Lower lobe of right lung (tissue), 2 donors: ENCODE results near the gene NRXN3. TPM values are rescaled to one million over a fixed set of nuclear protein-coding genes. Genes with fewer than 3 reads are reported as not detected.

Source experiments
- ATAC-seq, 2 donors: fragments of 200-7000 bp; cut with Tn5 transposase; one replicate each; pipeline ENCODE4 v1.9.1; 2020 to 2022; ENCODE audit warnings: mild to moderate bottlenecking in 2 of 2, moderate library complexity in 2 of 2
- DNase-seq: peaks from one replicate; pipeline ENCODE4 v3.0.0-alpha.2; 2020
- H3K27ac ChIP-seq: fragments of 200-600 bp; one replicate; pipeline ENCODE4 v1.8.0; 2022
- H3K27me3 ChIP-seq: fragments of 200-600 bp; one replicate; pipeline ENCODE4 v1.8.0; 2022; ENCODE audit warnings: low read depth
- H3K36me3 ChIP-seq: fragments of 200-600 bp; one replicate; pipeline ENCODE4 v1.8.0; 2022; ENCODE audit warnings: mild to moderate bottlenecking
- H3K4me1 ChIP-seq: fragments of 200-600 bp; one replicate; pipeline ENCODE4 v1.8.0; 2022
- H3K4me3 ChIP-seq: fragments of 200-600 bp; one replicate; pipeline ENCODE4 v1.8.0; 2022; ENCODE audit warnings: mild to moderate bottlenecking
- H3K9me3 ChIP-seq: fragments of 200-600 bp; one replicate; pipeline ENCODE4 v1.8.0; 2022
- intact Hi-C: fragments of 100-400 bp; cut with DNase I; formaldehyde crosslinking; loops from one replicate; pipeline ENCODE4 v1.11.0; 2022
- total RNA-seq: library from RNA; stranded (reverse); fragmentation: NEBNext Ultra II Directional; extraction: Animal tissue kit (Norgen Biotek cat#: 25700); gene quantifications from one replicate; pipeline ENCODE4 v1.2.1, GENCODE V29; 2021
- TF ChIP-seq, protein P1 (sequence below): fragments of 200-600 bp; IDR thresholded peaks from one replicate; pipeline ENCODE4 v1.8.0; 2022; ENCODE audit warnings: antibody characterized with exemption, mild to moderate bottlenecking
- donor health status: DM: no; HTN: yes; CAD: no; lungs with severe emphysema.

NRXN3 gene
- total RNA-seq, 1 donor from 2014 or later: 9.0 TPM

DNA sequence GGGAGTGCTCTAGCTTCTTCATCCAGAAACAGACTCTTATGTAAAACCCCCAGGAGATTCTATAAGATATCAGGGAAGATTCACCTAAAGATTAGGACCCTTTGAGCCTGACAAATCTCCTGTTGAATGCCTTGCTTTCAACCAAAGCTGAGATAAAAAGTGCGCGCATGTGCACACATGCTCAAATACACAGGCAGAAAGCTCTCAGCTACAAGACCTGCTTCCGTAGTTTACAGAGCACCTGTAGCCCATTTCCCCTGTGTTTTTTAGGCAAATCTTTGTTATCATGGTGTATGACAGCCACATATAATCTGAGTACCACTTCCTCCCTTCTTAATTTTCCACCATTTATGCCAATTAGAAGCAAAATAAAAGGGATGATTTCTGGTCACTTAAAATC lies 866.9 kb downstream of the NRXN3 start:
- TF ChIP-seq, protein P1, sequence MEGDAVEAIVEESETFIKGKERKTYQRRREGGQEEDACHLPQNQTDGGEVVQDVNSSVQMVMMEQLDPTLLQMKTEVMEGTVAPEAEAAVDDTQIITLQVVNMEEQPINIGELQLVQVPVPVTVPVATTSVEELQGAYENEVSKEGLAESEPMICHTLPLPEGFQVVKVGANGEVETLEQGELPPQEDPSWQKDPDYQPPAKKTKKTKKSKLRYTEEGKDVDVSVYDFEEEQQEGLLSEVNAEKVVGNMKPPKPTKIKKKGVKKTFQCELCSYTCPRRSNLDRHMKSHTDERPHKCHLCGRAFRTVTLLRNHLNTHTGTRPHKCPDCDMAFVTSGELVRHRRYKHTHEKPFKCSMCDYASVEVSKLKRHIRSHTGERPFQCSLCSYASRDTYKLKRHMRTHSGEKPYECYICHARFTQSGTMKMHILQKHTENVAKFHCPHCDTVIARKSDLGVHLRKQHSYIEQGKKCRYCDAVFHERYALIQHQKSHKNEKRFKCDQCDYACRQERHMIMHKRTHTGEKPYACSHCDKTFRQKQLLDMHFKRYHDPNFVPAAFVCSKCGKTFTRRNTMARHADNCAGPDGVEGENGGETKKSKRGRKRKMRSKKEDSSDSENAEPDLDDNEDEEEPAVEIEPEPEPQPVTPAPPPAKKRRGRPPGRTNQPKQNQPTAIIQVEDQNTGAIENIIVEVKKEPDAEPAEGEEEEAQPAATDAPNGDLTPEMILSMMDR: no peak
- ATAC-seq (no peak), DNase-seq (no peak)
- intact Hi-C loops: no loop called here
- Histone ChIP-seq H3K27ac (no peak overlapping the region), H3K27me3 (no peaks in the 10 kb centered on the region), H3K36me3 (no peaks in the 10 kb centered on the region), H3K9me3 (peaks cover 6% of the 10 kb centered on the region), H3K4me3 (no peak overlapping the region), H3K4me1 (no peaks in the 10 kb centered on the region)

DNA sequence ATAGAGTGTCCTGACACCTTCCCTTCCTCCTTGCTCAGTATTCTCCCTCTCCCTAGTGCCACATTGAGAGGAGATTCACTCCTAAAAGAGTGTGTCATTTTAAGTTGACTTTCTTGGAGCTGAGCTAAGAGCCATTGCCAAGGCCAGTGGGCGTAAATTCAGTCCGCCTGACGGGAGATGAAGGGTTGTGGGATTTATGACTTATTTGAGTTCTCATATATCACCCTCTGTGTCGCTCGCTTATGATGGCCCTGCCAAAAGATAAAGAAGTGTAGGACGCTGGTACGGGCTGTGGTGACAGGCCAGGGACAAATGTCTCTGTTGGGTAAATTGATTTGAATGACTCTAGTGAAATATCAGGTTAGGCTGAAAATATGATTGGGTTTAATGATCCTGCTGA lies 867.4 kb downstream of the NRXN3 start:
- DNase-seq (no peak), ATAC-seq (no peak)
- H3K36me3 ChIP-seq: no peaks in the 10 kb centered on the region
- no peaks in the 10 kb centered on the region for H3K27me3 ChIP-seq
- H3K27ac ChIP-seq: no peak overlapping the region
- H3K4me1 ChIP-seq: no peaks in the 10 kb centered on the region
- TF ChIP-seq, protein P1: no peak
- intact Hi-C loops: no loop called here
- peaks cover 6% of the 10 kb centered on the region for H3K9me3 ChIP-seq
- H3K4me3 ChIP-seq: no peak overlapping the region

DNA sequence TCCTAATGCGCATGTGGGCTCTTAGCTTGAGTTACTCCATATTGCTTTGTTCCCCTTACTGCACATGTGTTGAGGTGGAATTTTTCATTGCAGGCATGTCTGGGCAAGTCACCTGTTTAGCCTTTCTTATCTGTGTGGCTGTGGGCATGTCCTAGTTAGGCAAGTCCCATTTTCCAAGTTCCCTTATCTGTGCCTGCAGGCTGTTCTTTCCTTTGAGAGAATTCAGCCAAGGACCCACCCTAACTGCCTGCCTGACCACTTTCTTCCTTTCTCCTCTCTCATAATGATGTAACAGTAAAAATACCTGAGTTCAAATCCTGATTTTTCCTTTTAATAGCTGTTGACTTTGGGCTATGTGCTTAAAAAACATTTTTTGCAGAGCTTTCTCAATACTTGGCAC lies 870.6 kb downstream of the NRXN3 start:
- no peaks in the 10 kb centered on the region for H3K4me1 ChIP-seq
- H3K27ac ChIP-seq: no peak overlapping the region
- H3K4me3 ChIP-seq: no peak overlapping the region
- intact Hi-C loops: no loop called here
- peaks cover 6% of the 10 kb centered on the region for H3K9me3 ChIP-seq
- ATAC-seq (no peak), DNase-seq (no peak)
- H3K36me3 ChIP-seq: no peaks in the 10 kb centered on the region
- TF ChIP-seq, protein P1: no peak
- no peaks in the 10 kb centered on the region for H3K27me3 ChIP-seq

DNA sequence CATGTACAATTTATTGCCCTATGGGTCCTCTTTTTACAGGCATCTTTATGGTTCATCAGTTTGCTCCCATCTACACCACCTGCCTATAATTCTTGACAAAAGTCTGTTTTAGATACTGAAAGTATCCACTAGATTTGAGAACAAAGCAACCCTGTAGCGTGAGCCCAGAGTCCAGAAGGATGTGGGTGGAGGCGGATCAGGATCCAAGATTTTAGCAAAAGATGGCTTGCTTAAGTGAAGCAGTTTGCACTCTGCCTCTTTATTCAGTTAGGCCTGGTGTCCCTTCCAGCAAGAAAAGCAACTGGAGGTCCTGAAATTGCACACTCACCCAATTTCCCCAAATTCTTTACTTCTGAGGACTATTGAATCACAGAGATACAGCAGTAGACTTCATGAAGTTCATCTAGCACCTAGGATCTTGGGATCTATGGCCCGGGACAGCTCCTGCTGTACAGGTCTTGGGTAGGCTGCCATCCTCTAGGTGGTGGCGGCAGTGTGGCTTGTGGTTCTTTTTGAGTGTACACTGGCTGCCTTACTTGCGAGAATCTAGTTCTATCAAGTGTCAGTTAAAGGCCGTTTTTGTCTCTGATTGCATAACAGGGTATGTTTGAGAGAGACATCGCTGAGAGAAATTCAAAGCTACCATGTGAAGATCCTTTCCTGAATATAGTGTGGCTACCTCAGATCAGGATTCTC lies 873.2 kb downstream of the NRXN3 start:
- Histone ChIP-seq H3K4me1 (no peaks in the 10 kb centered on the region), H3K36me3 (no peaks in the 10 kb centered on the region), H3K9me3 (peaks cover 6% of the 10 kb centered on the region), H3K4me3 (no peak overlapping the region), H3K27me3 (no peaks in the 10 kb centered on the region), H3K27ac (no peak overlapping the region)
- no peak for ATAC-seq
- intact Hi-C loops: no loop called here
- DNase-seq: no peak
- TF ChIP-seq, protein P1: no peak

GRCh38 chr14:79044894-79045624 lies 874.9 kb downstream of the NRXN3 start:
- DNase-seq: no peak
- intact Hi-C loops: no loop called here
- Histone ChIP-seq H3K4me3 (no peak overlapping the region), H3K4me1 (no peaks in the 10 kb centered on the region), H3K27me3 (no peaks in the 10 kb centered on the region), H3K27ac (no peak overlapping the region), H3K9me3 (peaks cover 6% of the 10 kb centered on the region), H3K36me3 (no peaks in the 10 kb centered on the region)
- ATAC-seq: no peak
- TF ChIP-seq, protein P1: no peak
